Activated CD4-positive, alpha-beta T cell treated with anti-CD3 and anti-CD28 coated beads, Interleukin-2, Interleukin-4, amounts not matched to agents 100 ng/mL and 50 ng/mL, durations not matched to agents 16 hours and 8 hours (primary cell): Measurements from ENCODE around the gene RPL29.

Source experiments
- DNase-seq: peaks from one replicate; pipeline ENCODE4 v3.0.0-alpha.2; 2020; ENCODE audit warnings: low spot score

Gene RPL29

GRCh38 chr3:52025453-52025852 is 29.8 kb upstream of the RPL29 start:
- no peak for DNase-seq

DNA sequence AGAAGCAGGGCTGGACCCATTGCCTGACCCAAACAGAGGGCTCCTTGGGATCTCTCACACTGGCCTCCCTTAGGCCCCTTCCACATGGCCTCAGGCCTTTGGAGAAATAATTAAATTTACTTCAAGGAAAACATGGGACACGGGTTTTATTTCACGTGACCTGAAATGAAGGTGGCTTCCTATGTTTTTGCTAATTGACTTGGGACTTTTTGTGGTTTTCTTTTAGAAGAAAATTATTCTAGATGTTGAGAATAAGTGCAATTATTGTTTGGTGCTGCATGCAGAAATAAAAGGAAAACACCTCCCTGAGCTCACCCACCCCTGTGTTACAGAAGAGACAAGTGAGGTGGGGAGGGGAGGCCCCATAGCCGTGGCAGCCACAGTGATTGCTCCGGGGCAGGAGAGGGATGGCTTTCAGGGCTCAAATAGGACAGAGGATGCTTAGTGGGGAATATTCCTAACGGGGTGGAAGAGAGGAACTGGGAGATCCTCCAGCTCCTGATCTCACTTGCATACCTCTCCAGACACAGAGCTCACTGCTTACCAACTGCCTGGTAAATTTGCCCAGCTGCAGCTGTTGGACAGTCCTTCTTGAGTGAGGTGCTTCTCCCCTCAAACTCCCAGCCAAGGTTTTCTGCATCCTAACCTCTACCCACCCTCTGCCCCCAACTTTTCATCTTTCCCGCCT is 29.2 kb upstream of the RPL29 start:
- DNase-seq: no peak

GRCh38 chr3:52023860-52024764 is 28.4 kb upstream of the RPL29 start:
- no peak for DNase-seq

GRCh38 chr3:52023101-52023770 is 27.5 kb upstream of the RPL29 start:
- DNase-seq: no peak

- DNase-seq: no peak
These were observed 26.8 kb upstream of the RPL29 start for GRCh38 chr3:52022323-52023100.

DNA sequence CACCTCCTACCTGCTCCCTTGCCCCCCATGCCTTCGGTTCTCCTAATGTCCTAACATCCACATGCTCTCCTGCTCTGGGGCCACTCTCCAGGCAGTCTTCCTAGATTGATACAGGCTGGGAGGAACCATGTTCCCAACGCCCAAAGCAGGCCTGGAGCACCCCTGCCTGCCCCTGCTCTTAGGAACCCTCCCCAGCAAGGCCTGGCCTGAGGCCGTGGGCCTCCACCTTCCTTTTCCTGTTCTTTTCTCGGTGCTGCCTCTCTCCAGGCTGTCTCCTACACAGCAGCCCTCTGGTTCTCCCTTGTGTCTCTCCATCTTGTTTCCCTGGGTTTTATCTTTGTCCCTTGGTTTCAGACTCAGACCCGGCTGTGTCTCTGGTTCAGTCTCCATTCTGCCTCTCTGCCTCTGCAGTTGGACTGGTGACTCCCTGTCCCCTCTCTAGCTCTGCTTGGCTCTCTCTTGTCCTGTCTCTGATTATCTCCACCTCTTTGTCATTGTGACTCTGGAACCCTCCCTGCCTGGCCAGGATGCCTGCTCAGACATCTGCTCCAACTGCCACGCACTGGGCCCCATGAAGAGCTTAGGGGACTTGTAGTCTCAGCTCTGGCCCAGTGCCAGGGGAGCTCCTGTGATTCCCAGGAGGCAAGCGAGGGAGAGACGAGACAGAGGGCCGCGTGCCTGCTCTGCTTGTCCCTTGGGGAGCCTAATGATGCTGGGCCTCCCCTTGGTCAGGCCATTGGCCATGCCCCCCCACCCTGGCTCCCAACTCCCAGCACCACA is 26.0 kb upstream of the RPL29 start:
- DNase-seq: no peak

GRCh38 chr3:52020796-52021195 is 25.1 kb upstream of the RPL29 start:
- no peak for DNase-seq

DNA sequence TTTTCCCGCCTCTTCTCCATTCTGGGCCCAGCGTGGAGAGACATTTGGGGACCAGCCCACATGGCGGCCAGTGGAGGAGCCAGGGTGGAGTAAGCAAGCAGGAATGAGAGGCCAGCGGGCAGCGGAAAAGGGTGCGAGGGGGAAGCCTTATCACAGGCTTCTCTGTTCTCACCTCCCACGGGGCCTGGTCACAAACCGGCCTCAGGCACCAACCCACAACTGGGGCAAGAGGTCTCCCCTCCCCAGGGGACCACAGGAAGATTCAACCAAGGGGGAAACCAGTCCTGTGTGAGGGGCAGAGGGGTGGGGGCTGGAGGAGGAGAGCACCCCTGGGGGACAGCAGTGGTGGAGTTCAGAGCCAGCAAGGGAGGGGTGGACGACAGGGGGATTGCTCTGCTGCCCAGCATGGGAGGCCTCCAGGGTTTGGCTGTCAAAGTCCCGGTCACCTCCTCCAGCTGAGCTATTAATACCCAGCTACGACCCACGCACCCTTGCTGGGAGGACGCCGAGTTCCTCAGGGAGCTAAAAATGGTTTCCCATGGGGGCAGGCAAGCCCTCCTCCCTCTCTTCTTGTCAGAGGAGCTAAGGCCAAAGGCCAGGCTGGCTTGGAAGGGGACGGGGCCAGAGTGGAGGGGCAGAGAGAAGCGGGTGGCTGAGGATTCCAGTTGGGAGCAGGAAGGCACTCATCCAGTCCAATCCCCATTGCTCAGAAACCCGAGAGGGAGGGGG is 23.8 kb upstream of the RPL29 start:
- no peak for DNase-seq

GRCh38 chr3:52018319-52019000 is 22.8 kb upstream of the RPL29 start:
- DNase-seq: no peak

- DNase-seq: no peak
These were observed 21.9 kb upstream of the RPL29 start for GRCh38 chr3:52017586-52017985.

- no peak for DNase-seq
These were observed 19.9 kb upstream of the RPL29 start for GRCh38 chr3:52015438-52016228.

DNA sequence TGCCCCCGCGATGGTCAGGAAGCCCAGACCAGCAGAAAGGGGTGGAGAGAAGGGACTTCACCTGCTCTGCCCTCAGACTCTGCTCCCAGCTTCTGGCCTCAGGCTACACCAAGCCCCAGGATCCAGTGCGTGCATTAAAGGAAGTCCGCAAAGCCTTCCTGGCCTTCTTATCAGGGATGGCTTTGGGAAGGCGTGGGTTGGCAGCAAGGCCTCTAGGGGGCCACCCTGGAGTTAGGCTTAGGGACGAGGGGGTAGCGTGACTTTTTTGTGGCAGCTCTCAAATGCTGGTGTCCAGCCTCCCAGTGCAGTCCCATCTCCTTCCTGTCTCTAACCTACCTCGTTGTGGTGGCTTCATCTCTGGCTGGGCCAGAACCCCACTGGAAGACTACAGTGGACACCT is 18.9 kb upstream of the RPL29 start:
- no peak for DNase-seq

DNA sequence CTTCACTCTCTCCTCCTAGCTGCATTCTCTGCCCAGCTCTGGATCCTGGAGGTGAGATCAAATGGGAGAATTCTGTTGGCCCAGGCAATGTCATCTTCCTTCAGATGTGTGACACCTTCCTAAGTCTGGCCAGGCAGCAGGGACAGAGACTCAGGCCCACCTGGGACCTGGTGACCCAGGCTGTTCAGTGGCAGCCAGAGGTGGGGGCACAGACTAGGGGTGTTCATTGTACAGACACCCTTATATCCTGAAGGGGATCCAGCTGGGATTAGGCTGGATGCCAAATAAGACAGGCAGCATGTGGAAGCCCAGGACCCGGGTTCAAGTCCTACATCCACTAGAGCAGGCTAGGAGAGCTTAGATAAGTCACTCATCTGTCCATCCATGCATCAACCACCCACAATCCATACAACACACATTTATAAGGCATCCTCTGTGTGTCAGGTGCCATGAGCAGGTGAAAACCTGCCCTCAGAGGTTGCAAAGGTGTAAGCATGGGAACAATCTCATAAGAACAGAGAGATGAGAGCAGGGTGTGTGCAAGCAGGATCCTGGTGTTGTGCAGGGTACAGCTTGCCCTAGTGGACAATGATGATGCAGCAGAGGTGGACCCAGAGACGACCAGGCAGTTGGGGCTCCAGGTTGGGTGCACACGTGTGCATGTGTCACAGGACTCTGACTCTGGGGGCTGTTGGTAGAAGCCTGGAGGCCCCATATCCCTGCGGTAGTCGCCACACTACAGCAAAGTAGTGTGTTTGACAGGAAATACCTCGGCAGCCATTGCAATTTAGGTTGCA is 18.3 kb upstream of the RPL29 start:
- DNase-seq: no peak

- no peak for DNase-seq
These were observed 17.0 kb upstream of the RPL29 start for GRCh38 chr3:52012699-52013098.

DNA sequence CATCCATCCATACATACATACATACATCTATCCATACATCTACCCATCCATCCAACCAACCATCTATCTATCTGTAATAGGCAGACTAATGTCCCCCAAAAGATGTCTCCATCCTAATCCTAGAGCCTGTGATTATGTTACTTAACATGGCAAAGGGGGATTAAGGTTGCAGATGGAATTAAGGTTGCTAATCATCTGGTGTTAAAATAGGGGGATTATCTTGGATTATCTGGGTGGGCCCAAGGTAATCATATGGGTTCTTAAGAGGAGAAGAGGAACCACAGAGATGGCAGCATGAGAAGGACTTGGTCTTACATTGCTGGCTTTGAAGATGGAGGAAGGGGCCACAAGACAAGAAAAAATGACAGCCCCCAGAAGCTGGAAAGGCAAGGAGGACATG is 14.7 kb upstream of the RPL29 start:
- no peak for DNase-seq

DNA sequence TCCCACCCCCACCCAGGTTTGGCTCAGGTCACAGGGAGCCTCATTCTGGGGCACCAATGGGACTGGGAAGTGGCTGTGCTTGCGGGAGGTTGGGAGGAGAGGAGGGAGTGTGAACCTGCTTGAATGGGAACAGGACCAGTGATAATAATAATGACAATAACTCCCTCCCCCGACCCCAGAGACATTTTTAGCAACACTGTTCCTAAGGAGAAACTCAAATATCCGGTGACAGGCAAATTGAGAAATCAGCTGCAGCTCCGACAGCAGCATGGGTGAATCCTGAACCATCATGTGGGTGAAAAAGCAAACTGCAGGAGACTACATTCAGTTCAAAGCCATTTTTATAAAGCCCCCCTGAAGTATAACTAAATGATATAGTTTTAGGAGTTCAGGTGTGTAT is 11.6 kb upstream of the RPL29 start:
- DNase-seq: no peak

DNA sequence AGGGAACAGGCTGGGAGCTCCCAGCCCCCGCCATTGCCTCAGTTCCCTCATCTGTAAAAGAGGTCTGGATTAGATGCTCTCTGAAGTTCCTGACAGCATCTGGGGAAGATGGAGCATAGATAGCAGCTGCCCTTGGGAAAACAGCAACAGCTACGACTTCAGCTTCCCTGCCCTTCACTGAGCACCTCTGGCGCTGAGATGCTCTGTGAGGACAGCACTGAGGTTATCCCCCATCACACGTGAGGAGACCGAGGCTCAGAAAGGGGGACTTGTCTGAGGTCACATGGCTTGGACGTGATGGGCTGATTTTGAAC is 11.1 kb upstream of the RPL29 start:
- no peak for DNase-seq

GRCh38 chr3:52006017-52006819 is 10.5 kb upstream of the RPL29 start:
- no peak for DNase-seq
